Activated T-cell treated with anti-CD3 and anti-CD28 coated beads, Interleukin-2, amount 50 U/mL, for 72 hours (primary cell): ENCODE data around the gene PROZ. TPM values are rescaled to one million over a fixed set of nuclear protein-coding genes. Genes with fewer than 3 reads are reported as not detected.
A peak's percentile ranks its signal among the peaks of the same experiment; 100 is the strongest.

ENCODE experiments used
- ATAC-seq, 2 donors: fragments of 150-1000 bp; cut with Tn5 transposase; replicated peaks in 1 of 2; 2 replicates each; pipeline ENCODE4 v1.10.0; 2021; ENCODE audit warnings: moderate library complexity in 2 of 2, mild to moderate bottlenecking in 1 of 2
- DNase-seq, 2 donors: peaks; one replicate each; pipeline ENCODE4 v3.0.0; 2021 to 2022; ENCODE audit warnings: mixed read lengths in 1 of 2
- H3K27ac Mint-ChIP-seq: one replicate; pipeline ENCODE4 v1.8.0; 2022; ENCODE audit warnings: mild to moderate bottlenecking, moderate library complexity, mixed read lengths
- H3K27me3 Mint-ChIP-seq: one replicate; pipeline ENCODE4 v1.8.0; 2022; ENCODE audit warnings: low read depth, mixed read lengths
- H3K36me3 Mint-ChIP-seq, 2 donors: one replicate each; pipeline ENCODE4 v1.8.0; 2022; ENCODE audit warnings: mixed read lengths in 2 of 2, mild to moderate bottlenecking in 1 of 2; ENCODE audit not compliant: insufficient read depth in 2 of 2
- H3K4me1 Mint-ChIP-seq: one replicate; pipeline ENCODE4 v1.8.0; 2022; ENCODE audit warnings: low read depth, mixed read lengths
- H3K4me3 Mint-ChIP-seq, 2 donors: one replicate each; pipeline ENCODE4 v1.8.0; 2022; ENCODE audit warnings: mild to moderate bottlenecking in 2 of 2, mixed read lengths in 2 of 2, moderate library complexity in 2 of 2
- H3K9me3 Mint-ChIP-seq, 2 donors: one replicate each; pipeline ENCODE4 v1.8.0; 2022; ENCODE audit warnings: mixed read lengths in 2 of 2
- total RNA-seq, 2 donors: library from RNA; stranded (reverse); gene quantifications; one replicate each; pipeline ENCODE4 v1.2.3, GENCODE V29; 2022

The PROZ gene
- total RNA-seq, 2 donors from 2014 or later, result not detected

GRCh38 chr13:113140677-113141600 lies 17.5 kb upstream of the PROZ start:
- Mint-ChIP-seq H3K4me1 (peaks cover 10% of the 10 kb centered on the region), H3K27ac (no peak overlapping the region), H3K36me3 (peaks cover 5% of the 10 kb centered on the region in 2 donors), H3K4me3 (no peak overlapping the region), H3K27me3 (no peaks in the 10 kb centered on the region), H3K9me3 (peaks cover 4% of the 10 kb centered on the region in 2 donors)
- no peak for DNase-seq
- ATAC-seq, result no peak

GRCh38 chr13:113141601-113141970 lies 16.9 kb upstream of the PROZ start:
- no peak overlapping the region for H3K4me3 Mint-ChIP-seq
- peaks cover 5 to 7% of the 10 kb centered on the region in 2 donors for H3K36me3 Mint-ChIP-seq
- DNase-seq, result no peak
- peaks cover 4% of the 10 kb centered on the region in 2 donors for H3K9me3 Mint-ChIP-seq
- peaks cover 11% of the 10 kb centered on the region for H3K4me1 Mint-ChIP-seq
- ATAC-seq, result no peak
- H3K27me3 Mint-ChIP-seq, result no peaks in the 10 kb centered on the region
- H3K27ac Mint-ChIP-seq, result no peak overlapping the region

GRCh38 chr13:113142876-113143275 lies 15.6 kb upstream of the PROZ start:
- Mint-ChIP-seq H3K36me3 (peaks cover 5 to 7% of the 10 kb centered on the region in 2 donors), H3K27me3 (no peaks in the 10 kb centered on the region), H3K9me3 (peaks cover 4 to 5% of the 10 kb centered on the region in 2 donors)

GRCh38 chr13:113143466-113144254 lies 14.8 kb upstream of the PROZ start:
- Mint-ChIP-seq H3K9me3 (peaks cover 4 to 5% of the 10 kb centered on the region in 2 donors), H3K27ac (no peak overlapping the region), H3K4me1 (peaks cover 11% of the 10 kb centered on the region), H3K4me3 (no peak overlapping the region), H3K36me3 (peaks cover 5 to 7% of the 10 kb centered on the region in 2 donors), H3K27me3 (no peaks in the 10 kb centered on the region)
- ATAC-seq, result no peak
- no peak for DNase-seq

More at GRCh38 chr13:113142876-113143275, 15.6 kb upstream of the PROZ start:
- DNase-seq (no peak), ATAC-seq (no peak)
- Mint-ChIP-seq H3K4me3 (no peak overlapping the region), H3K4me1 (peaks cover 11% of the 10 kb centered on the region), H3K27ac (no peak overlapping the region)

- H3K4me3 Mint-ChIP-seq, result no peak overlapping the region
- H3K4me1 Mint-ChIP-seq, result peaks cover 11% of the 10 kb centered on the region
- DNase-seq, result no peak
- no peak for ATAC-seq
- H3K27me3 Mint-ChIP-seq, result no peaks in the 10 kb centered on the region
- peaks cover 5 to 7% of the 10 kb centered on the region in 2 donors for H3K36me3 Mint-ChIP-seq
- H3K27ac Mint-ChIP-seq, result no peak overlapping the region
- H3K9me3 Mint-ChIP-seq, result peaks cover 4 to 5% of the 10 kb centered on the region in 2 donors
Observed at GRCh38 chr13:113144255-113144629, 14.2 kb upstream of the PROZ start.

GRCh38 chr13:113145496-113145895 lies 13.0 kb upstream of the PROZ start:
- H3K4me1 Mint-ChIP-seq, result peaks cover 11% of the 10 kb centered on the region
- H3K36me3 Mint-ChIP-seq, result peaks cover 5 to 7% of the 10 kb centered on the region in 2 donors
- H3K27ac Mint-ChIP-seq, result no peak overlapping the region
- no peaks in the 10 kb centered on the region for H3K27me3 Mint-ChIP-seq
- peak overlapping the region in 1 of 2 donors; percentile 18 for H3K4me3 Mint-ChIP-seq
- DNase-seq, result peak; percentile 46 to 54
- ATAC-seq, result peak; percentile 74 to 87
- peaks cover 4 to 5% of the 10 kb centered on the region in 2 donors for H3K9me3 Mint-ChIP-seq

- Mint-ChIP-seq H3K4me3 (peak overlapping the region in 1 of 2 donors; percentile 18), H3K9me3 (peaks cover 4 to 5% of the 10 kb centered on the region in 2 donors), H3K36me3 (peaks cover 5 to 7% of the 10 kb centered on the region in 2 donors), H3K27me3 (no peaks in the 10 kb centered on the region), H3K27ac (no peak overlapping the region), H3K4me1 (peaks cover 11% of the 10 kb centered on the region)
- DNase-seq, result no peak
- peak; percentile 36 to 44 for ATAC-seq
Observed at GRCh38 chr13:113145911-113146598, 12.4 kb upstream of the PROZ start.

- no peak overlapping the region for H3K4me3 Mint-ChIP-seq
- peaks cover 4 to 5% of the 10 kb centered on the region in 2 donors for H3K9me3 Mint-ChIP-seq
- DNase-seq, result no peak
- peaks cover 5 to 7% of the 10 kb centered on the region in 2 donors for H3K36me3 Mint-ChIP-seq
- no peaks in the 10 kb centered on the region for H3K27me3 Mint-ChIP-seq
- peaks cover 11% of the 10 kb centered on the region for H3K4me1 Mint-ChIP-seq
- no peak for ATAC-seq
- no peak overlapping the region for H3K27ac Mint-ChIP-seq
Observed at GRCh38 chr13:113146750-113147149, 11.7 kb upstream of the PROZ start.

- Mint-ChIP-seq H3K27me3 (peaks cover 2% of the 10 kb centered on the region), H3K9me3 (peaks cover 4 to 5% of the 10 kb centered on the region in 2 donors), H3K4me1 (peaks cover 14% of the 10 kb centered on the region), H3K27ac (no peak overlapping the region), H3K4me3 (no peak overlapping the region), H3K36me3 (peaks cover 5 to 7% of the 10 kb centered on the region in 2 donors)
- DNase-seq, result no peak
- ATAC-seq, result no peak
Observed at GRCh38 chr13:113147206-113147605, 11.2 kb upstream of the PROZ start.

- Mint-ChIP-seq H3K4me1 (peaks cover 23% of the 10 kb centered on the region), H3K4me3 (no peak overlapping the region), H3K36me3 (peaks cover 7 to 10% of the 10 kb centered on the region in 2 donors), H3K27ac (no peak overlapping the region), H3K9me3 (peaks cover 4 to 5% of the 10 kb centered on the region in 2 donors), H3K27me3 (peaks cover 10% of the 10 kb centered on the region)
- ATAC-seq, result no peak
- DNase-seq, result no peak
Observed at GRCh38 chr13:113148407-113148806, 10.0 kb upstream of the PROZ start.

GRCh38 chr13:113148940-113149503 lies 9.4 kb upstream of the PROZ start:
- peaks cover 23% of the 10 kb centered on the region for H3K4me1 Mint-ChIP-seq
- peaks cover 9 to 10% of the 10 kb centered on the region in 2 donors for H3K36me3 Mint-ChIP-seq
- H3K27me3 Mint-ChIP-seq, result peaks cover 10% of the 10 kb centered on the region
- H3K27ac Mint-ChIP-seq, result no peak overlapping the region
- DNase-seq, result no peak
- peaks cover 4 to 5% of the 10 kb centered on the region in 2 donors for H3K9me3 Mint-ChIP-seq
- ATAC-seq, result no peak
- no peak overlapping the region for H3K4me3 Mint-ChIP-seq

GRCh38 chr13:113149711-113150549 lies 8.5 kb upstream of the PROZ start:
- peaks cover 10% of the 10 kb centered on the region for H3K27me3 Mint-ChIP-seq
- peaks cover 10 to 11% of the 10 kb centered on the region in 2 donors for H3K36me3 Mint-ChIP-seq
- no peak for DNase-seq
- no peak for ATAC-seq
- H3K4me1 Mint-ChIP-seq, result peaks cover 22% of the 10 kb centered on the region
- H3K9me3 Mint-ChIP-seq, result peaks cover 5 to 6% of the 10 kb centered on the region in 2 donors
- H3K4me3 Mint-ChIP-seq, result no peak overlapping the region
- no peak overlapping the region for H3K27ac Mint-ChIP-seq
